Activated naive CD4-positive, alpha-beta T cell treated with anti-CD3 and anti-CD28 coated beads for 36 hours (primary cell): Measurements from ENCODE around the gene PSMD14. TPM values are rescaled to one million over a fixed set of nuclear protein-coding genes. Genes with fewer than 3 reads are reported as not detected.

Experiments used
- CTCF ChIA-PET: fragments of 350-600 bp; sonication (Branson Sonifier 250); formaldehyde crosslinking; loops from one replicate; lab custom pipeline; 2021; ENCODE audit warnings: antibody characterized with exemption; lab: Charles Lee
- DNase-seq: peaks from one replicate; pipeline ENCODE4 v3.0.0-alpha.2; 2020
- H3K27ac Mint-ChIP-seq: one replicate; pipeline ENCODE4 v1.8.0; 2021; ENCODE audit warnings: mild to moderate bottlenecking, mixed read lengths
- H3K27me3 Mint-ChIP-seq: one replicate; pipeline ENCODE4 v1.8.0; 2021; ENCODE audit warnings: low read depth, mixed read lengths
- H3K36me3 Mint-ChIP-seq: one replicate; pipeline ENCODE4 v1.8.0; 2021; ENCODE audit warnings: low read depth, mixed read lengths
- H3K4me1 Mint-ChIP-seq: one replicate; pipeline ENCODE4 v1.8.0; 2021; ENCODE audit warnings: low read depth, mixed read lengths
- H3K4me3 Mint-ChIP-seq: one replicate; pipeline ENCODE4 v1.8.0; 2021; ENCODE audit warnings: mild to moderate bottlenecking, moderate library complexity, mixed read lengths
- H3K9me3 Mint-ChIP-seq: one replicate; pipeline ENCODE4 v1.8.0; 2021; ENCODE audit warnings: mixed read lengths
- intact Hi-C: fragments of 100-400 bp; cut with micrococcal nuclease; formaldehyde crosslinking; loops from one replicate; pipeline ENCODE4 v1.15.1; 2023
- total RNA-seq, 2 experiments: library from RNA; stranded (reverse); gene quantifications; one replicate each; pipeline ENCODE4 v1.2.3, GENCODE V29; 2021

The PSMD14 gene
- total RNA-seq, 2 experiments from 2014 or later, result 76.2 to 79.4 TPM

DNA sequence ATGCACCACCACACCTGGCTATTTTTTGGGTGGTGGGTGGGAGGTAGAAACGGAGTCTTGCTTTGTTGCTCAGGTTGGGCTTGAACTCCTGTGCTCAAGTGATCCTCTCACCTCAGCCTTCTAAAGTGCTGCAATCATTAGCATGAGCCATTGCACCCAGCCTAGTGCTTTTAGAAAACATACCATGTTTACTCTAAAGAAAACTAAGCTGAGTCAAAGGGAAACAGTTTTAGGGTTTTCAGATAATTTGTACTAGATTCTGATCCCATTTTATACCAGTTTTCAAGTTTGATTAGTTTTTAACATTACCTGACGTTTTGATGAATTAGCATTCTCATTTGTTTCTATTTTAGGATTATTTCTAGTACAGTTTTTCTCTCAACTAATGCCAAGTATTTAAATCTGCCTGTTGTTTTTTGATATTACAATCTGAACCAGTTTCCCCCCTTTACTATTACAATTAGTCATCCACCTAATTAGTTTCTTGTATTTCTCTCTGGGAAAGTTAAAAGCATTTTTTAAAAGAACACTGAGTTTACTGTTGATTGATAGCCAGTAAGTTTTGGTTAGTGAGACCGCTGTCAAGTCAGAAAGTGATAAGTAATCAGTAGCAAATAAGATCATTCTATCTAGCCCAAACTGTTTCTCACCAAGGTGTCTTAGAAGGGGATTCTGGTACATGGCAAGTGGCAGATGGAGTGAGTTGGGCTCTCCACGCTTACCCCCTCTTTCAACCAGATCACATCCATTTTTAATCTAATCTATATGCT is 83.7 kb downstream of the PSMD14 start:
- intact Hi-C loops, result no loop called here
- Mint-ChIP-seq H3K4me3 (no peak overlapping the region), H3K27ac (no peak overlapping the region), H3K4me1 (no peaks in the 10 kb centered on the region), H3K9me3 (no peaks in the 10 kb centered on the region), H3K27me3 (no peaks in the 10 kb centered on the region), H3K36me3 (peaks cover 41% of the 10 kb centered on the region)
- CTCF ChIA-PET, result no interaction called here
- no peak for DNase-seq

DNA sequence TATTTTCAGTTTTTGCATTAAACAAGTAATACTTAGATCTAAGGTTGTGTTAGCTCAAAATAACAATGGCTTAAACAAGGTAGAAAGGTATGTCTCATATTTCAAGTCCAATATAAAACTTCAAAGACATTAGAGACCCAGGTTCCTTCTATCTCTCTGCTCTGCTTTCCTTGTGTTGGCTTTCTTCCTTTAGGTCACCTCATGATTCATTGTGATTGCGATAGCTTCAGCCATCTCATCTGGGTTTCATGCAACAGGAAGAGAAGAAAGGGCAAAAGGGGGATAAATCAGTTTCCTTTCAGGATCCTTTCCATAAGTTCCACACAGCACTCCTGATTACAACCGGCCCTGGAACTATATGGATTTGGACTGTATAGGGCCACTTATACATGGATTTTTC is 91.9 kb downstream of the PSMD14 start:
- H3K27ac Mint-ChIP-seq, result no peak overlapping the region
- intact Hi-C loops, result no loop called here
- no peak overlapping the region for H3K4me3 Mint-ChIP-seq
- CTCF ChIA-PET, result no interaction called here
- H3K9me3 Mint-ChIP-seq, result no peaks in the 10 kb centered on the region
- peaks cover 42% of the 10 kb centered on the region for H3K36me3 Mint-ChIP-seq
- no peak for DNase-seq
- no peaks in the 10 kb centered on the region for H3K4me1 Mint-ChIP-seq
- no peaks in the 10 kb centered on the region for H3K27me3 Mint-ChIP-seq

DNA sequence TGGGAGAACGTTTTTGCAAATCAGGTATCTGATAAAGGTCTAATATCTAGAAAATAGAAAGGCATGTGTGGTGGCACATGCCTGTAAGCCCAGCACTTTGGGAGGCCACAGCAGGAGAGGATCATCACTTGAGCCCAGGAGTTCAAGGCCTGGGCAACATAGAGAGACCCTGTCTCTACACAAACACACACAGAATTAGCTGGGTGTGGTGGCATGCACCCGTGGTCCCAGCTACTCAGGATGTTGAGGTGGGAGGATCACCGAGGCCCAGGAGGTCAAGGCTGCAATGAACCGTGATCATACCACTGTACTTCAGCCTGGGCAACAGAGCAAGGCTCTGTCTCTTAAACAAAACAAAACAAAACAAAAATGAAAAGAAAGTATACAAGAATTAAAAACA is 94.1 kb downstream of the PSMD14 start:
- DNase-seq, result no peak
- Mint-ChIP-seq H3K9me3 (no peaks in the 10 kb centered on the region), H3K27ac (no peak overlapping the region), H3K36me3 (peaks cover 26% of the 10 kb centered on the region), H3K27me3 (no peaks in the 10 kb centered on the region), H3K4me3 (no peak overlapping the region), H3K4me1 (no peaks in the 10 kb centered on the region)
- intact Hi-C loops, result no loop called here
- CTCF ChIA-PET, result no interaction called here

GRCh38 chr2:161406316-161406715 is 98.1 kb downstream of the PSMD14 start:
- H3K27me3 Mint-ChIP-seq, result no peaks in the 10 kb centered on the region
- H3K4me1 Mint-ChIP-seq, result no peaks in the 10 kb centered on the region

GRCh38 chr2:161407597-161407996 is 99.4 kb downstream of the PSMD14 start:
- no peak overlapping the region for H3K4me3 Mint-ChIP-seq
- CTCF ChIA-PET, result no interaction called here
- intact Hi-C loops, result no loop called here
- peaks cover 22% of the 10 kb centered on the region for H3K36me3 Mint-ChIP-seq
- DNase-seq, result no peak
- no peaks in the 10 kb centered on the region for H3K9me3 Mint-ChIP-seq
- no peaks in the 10 kb centered on the region for H3K4me1 Mint-ChIP-seq
- no peak overlapping the region for H3K27ac Mint-ChIP-seq
- H3K27me3 Mint-ChIP-seq, result no peaks in the 10 kb centered on the region

More at GRCh38 chr2:161406316-161406715, 98.1 kb downstream of the PSMD14 start:
- DNase-seq, result no peak
- H3K4me3 Mint-ChIP-seq, result no peak overlapping the region
- CTCF ChIA-PET, result interaction anchor here (0.7 kb wide), 1 partner anchor 1095 kb away, joined by 3 read pairs; no protein-coding TSS in a partner anchor
- peaks cover 24% of the 10 kb centered on the region for H3K36me3 Mint-ChIP-seq
- intact Hi-C loops, result no loop called here
- H3K9me3 Mint-ChIP-seq, result no peaks in the 10 kb centered on the region
- H3K27ac Mint-ChIP-seq, result no peak overlapping the region

DNA sequence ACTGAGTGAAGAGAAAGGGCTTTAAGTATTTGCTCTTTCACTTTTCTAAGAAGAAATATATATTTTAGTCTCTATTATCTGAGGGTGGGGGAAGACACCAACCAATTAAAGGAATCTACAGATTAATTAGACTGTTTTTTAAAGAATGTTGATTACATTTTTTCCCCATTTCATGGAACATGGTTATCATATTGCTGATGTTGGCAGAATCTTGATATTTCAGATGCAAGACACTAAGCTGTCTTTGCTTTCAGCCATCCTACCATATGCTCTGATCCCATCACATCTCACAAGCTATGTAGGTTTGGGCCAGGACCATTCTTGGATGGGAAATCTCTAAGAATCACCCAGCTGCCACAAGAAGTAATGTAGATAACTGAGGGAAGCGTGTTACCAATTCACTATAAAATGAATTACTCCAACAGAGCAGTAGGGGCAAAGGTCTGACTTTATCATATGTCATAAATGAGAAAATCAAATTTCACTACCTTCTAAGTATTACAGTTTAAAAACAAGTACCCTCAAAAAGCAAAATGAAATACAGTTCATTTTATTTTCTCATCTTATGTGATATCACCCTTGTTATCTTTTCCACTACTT is 101.2 kb downstream of the PSMD14 start:
- peaks cover 7% of the 10 kb centered on the region for H3K27me3 Mint-ChIP-seq
- H3K4me1 Mint-ChIP-seq, result peaks cover 5% of the 10 kb centered on the region
- no peak overlapping the region for H3K27ac Mint-ChIP-seq
- CTCF ChIA-PET, result no interaction called here
- H3K9me3 Mint-ChIP-seq, result no peaks in the 10 kb centered on the region
- no peak for DNase-seq
- peaks cover 16% of the 10 kb centered on the region for H3K36me3 Mint-ChIP-seq
- no peak overlapping the region for H3K4me3 Mint-ChIP-seq
- intact Hi-C loops, result no loop called here

GRCh38 chr2:161412346-161412745 is 104.1 kb downstream of the PSMD14 start:
- peaks cover 14% of the 10 kb centered on the region for H3K36me3 Mint-ChIP-seq
- peaks cover 29% of the 10 kb centered on the region for H3K4me1 Mint-ChIP-seq
- H3K27ac Mint-ChIP-seq, result no peak overlapping the region
- H3K4me3 Mint-ChIP-seq, result no peak overlapping the region
- CTCF ChIA-PET, result no interaction called here
- DNase-seq, result no peak
- H3K27me3 Mint-ChIP-seq, result peaks cover 32% of the 10 kb centered on the region
- no peaks in the 10 kb centered on the region for H3K9me3 Mint-ChIP-seq
- intact Hi-C loops, result no loop called here

DNA sequence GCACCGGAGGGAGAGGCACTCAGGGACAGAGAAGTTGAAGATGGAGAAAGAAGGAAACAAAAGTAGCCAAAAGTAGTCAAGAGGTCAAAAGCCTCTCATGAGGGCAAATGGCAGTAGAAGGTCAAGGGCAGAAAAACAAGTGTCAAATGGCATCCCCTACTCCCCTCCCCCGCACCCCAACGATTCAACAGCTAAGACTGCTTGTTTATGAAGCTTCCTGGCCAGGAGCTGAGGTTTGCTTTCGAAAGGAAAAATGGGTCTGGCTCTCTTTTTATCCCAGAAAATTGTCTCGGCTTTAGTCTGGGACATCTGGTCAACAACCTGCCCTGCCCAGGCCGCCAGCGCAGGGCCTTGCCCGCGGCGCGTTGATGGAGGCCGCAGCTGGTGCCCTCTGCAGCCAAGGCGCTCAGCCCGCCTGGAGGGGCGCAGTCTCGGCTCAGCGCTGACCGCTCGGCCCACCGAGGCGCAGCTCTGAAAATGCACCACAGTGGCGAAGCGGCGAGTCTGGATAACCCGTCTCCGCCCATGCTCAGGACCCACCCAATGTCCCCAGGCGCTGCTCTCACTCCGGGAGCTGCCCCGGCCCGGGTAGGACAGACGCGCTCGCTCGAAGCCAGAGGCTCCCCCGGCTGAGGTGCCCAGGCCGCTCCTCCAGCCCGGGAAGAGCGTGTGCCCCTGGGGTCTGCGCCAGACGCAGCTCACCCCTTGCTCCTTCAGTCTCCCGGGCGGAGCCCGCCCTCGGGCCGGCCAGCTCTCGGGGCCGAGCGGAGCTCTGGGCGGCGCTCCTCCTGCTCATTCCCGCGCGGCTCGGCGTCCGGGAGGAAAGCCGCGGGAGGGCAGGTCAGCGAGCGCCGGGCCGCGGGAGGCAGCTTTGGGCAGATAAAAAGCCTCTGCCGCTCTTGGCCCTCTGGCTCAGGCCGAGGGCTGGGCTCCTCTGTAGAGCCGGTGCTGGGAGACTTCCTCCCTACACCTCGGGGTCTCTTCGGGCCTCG is 106.1 kb downstream of the PSMD14 start:
- Mint-ChIP-seq H3K4me3 (peak overlapping the region; percentile 52), H3K4me1 (peaks cover 47% of the 10 kb centered on the region), H3K9me3 (no peaks in the 10 kb centered on the region), H3K36me3 (peaks cover 9% of the 10 kb centered on the region), H3K27me3 (peaks cover 51% of the 10 kb centered on the region), H3K27ac (no peak overlapping the region)
- CTCF ChIA-PET, result interaction anchor here (0.6 to 0.8 kb wide), 2 partner anchors 11 to 38 kb away, joined by 3 to 5 read pairs; no protein-coding TSS in a partner anchor
- DNase-seq, result no peak
- intact Hi-C loops, result loop anchor here (1.0 to 5.0 kb wide), 4 partner anchors 11 to 708 kb away; no protein-coding TSS in a partner anchor

DNA sequence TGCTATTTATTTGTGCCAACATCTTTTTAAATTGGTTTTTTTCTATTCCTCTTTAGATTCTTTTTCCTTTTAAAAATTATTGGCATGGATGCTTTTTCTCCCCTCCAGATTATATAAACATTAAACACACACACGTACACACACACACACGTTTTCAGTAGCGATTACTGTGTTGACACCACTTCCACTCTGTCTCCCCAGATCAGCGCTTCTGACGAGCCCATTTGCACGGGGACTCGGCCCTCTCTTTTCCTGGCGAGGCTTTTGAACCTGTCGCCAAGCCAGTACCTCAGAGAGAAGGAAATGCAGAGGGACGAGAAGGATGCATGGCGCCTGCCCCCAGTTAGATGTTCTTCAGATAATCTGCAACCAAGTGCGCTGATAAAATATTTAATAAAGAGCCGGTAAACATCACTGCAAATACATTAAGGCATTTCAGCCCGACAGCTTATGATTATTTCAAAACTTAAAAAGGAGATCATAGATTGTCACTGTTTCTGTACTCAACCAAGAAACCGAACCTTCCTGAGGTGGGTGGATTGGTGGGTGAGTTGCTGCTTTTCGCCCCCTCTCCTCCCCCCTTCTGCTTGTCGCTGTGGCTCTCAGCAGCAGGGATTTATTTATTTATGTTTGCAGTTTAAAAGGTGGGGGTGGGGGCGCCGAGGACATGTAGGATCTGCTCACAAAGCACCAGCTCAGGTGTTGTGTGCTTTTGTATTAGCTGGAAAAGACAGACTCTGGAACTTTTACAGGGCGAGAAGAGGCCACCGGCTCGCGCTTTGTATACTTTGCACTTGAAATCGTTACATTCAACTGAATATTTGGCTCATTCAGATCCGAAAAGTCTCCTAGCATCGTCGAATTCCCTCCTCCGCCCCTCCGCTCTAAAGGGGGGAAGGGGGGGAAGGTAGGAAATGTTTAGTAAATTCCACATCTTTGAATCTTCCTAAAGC is 107.1 kb downstream of the PSMD14 start:
- peaks cover 59% of the 10 kb centered on the region for H3K27me3 Mint-ChIP-seq
- H3K4me1 Mint-ChIP-seq, result peaks cover 48% of the 10 kb centered on the region
- CTCF ChIA-PET, result interaction anchor here (0.6 to 0.8 kb wide), 2 partner anchors 10 to 37 kb away, joined by 3 to 5 read pairs; no protein-coding TSS in a partner anchor
- intact Hi-C loops, result loop anchor here (1.0 to 5.0 kb wide), 4 partner anchors 10 to 707 kb away; no protein-coding TSS in a partner anchor
- DNase-seq, result peak; percentile 32
- peaks cover 9% of the 10 kb centered on the region for H3K36me3 Mint-ChIP-seq
- H3K9me3 Mint-ChIP-seq, result no peaks in the 10 kb centered on the region
- H3K4me3 Mint-ChIP-seq, result peak overlapping the region; percentile 52
- H3K27ac Mint-ChIP-seq, result no peak overlapping the region

GRCh38 chr2:161415987-161416707 is 107.9 kb downstream of the PSMD14 start, which contains the start of gene TBR1:
TSS of gene TBR1 (plus strand) at chr2:161416297. CDS start at chr2:161416411, 114 bp downstream.
- Mint-ChIP-seq H3K27me3 (peaks cover 66% of the 10 kb centered on the region), H3K4me1 (peaks cover 48% of the 10 kb centered on the region), H3K9me3 (no peaks in the 10 kb centered on the region), H3K4me3 (peak within 1 kb of the TSS; percentile 52), H3K36me3 (peaks cover 8% of the 10 kb centered on the region), H3K27ac (no peak within 1 kb of the TSS)
- peak; percentile 27 for DNase-seq
- intact Hi-C loops, result loop anchor here (1.0 to 5.0 kb wide), 5 partner anchors 9 to 706 kb away; partner anchors contain the start of gene PSMD14
- CTCF ChIA-PET, result interaction anchor here (1.1 kb wide), 1 partner anchor 11 kb away, joined by 3 read pairs; no protein-coding TSS in a partner anchor
